Hematopoietic multipotent progenitor cell treated with erythropoietin and hydrocortisone succinate and interleukin-3 and kit ligand, for 15 days (in vitro differentiated cells): ENCODE measurements around the gene SEC14L6.

Source experiments
- DNase-seq: peaks from one replicate; pipeline ENCODE4 v3.0.0-alpha.2; 2015; ENCODE audit warnings: low spot score

The SEC14L6 gene

DNA sequence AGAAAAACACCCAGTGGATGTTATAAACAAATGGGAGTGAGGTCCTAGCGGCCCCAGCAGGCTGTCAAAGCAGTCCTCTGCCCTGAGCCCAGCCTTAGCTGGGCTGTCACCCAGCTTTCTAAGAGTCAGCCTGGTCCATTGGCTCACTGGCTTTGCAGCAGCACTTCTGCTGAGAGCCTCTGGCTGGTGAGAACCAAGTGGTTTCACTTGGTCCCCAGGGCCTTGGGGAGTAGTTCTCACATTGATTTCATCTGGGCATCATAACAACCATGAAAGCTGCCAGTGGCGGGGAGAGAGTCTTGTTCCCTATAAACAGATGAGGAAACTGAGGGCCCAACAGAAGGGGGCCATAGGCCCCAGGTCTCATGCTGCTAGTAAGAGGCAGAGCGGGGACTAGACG lies 11.4 kb downstream of the SEC14L6 start:
- no peak for DNase-seq

DNA sequence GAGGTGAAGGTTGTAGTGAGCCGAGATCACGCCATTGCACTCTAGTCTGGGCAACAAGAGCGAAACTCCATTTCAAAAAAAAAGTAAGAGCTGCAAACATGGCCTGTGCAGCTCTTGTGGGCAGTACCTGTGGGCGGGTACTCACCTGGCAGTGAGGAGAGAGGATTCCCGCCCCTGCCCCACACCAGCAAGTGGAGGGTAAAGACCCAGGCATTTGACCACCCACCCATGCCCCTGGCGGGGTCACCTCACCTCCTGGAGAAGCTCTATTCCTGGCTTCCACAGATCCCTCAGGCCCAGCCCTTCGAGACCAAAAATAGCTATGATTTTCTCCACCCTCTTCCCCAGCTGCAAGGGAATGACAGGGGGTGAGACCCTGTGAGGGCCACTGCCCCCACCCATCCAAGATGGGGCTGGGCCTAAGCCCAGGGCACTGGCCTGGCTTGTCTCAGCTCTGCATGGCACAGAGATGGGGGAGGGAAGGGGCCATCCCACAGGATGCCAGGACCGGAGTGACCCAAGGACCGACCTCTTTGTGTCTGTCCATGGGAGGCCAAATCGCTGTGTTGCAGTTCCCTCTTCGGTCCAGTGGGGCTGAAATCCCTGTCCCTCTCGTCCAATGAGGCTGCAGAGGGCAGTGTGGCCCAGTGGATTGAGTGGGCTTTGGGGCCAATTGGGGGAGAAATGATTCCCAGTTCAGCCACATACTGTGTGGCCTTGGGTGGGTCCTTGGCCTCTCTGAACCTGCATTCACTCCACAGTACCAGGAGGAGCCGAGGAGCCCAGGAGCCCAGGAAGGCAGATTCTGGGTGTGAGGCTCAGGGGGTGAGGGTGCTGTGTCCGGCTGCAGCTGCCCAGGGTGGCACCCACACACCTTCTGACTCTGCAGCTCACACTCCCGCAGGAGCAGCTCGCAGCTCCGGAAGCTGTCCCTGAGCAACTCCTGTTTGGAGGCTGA lies 14.6 kb downstream of the SEC14L6 start:
- DNase-seq: no peak

DNA sequence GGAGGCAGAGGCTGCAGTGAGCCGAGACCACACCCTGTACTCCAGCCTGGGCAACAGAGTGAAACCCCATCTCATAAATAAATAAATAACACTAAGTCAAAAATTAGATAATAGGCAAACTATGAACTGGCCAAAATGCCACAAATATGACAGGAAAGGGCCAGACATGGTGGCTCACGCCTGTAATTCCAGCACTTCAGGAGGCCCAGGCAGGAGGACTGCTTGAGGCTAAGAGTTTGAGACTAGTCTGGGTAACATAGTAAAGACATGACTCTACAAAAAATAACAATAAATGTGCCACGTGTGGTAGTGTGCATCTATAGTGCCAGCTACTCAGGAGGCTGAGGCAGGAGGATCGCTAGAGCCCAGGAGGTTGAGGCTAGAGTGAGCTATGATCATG lies 19.9 kb downstream of the SEC14L6 start:
- no peak for DNase-seq

- no peak for DNase-seq
Observed at GRCh38 chr22:30523646-30524489, 22.7 kb downstream of the SEC14L6 start.

- DNase-seq: no peak
Observed at GRCh38 chr22:30521368-30522156, 25.0 kb downstream of the SEC14L6 start.

GRCh38 chr22:30519842-30520425 lies 26.6 kb downstream of the SEC14L6 start:
- DNase-seq: no peak

GRCh38 chr22:30516731-30517130 lies 29.8 kb downstream of the SEC14L6 start:
- no peak for DNase-seq

DNA sequence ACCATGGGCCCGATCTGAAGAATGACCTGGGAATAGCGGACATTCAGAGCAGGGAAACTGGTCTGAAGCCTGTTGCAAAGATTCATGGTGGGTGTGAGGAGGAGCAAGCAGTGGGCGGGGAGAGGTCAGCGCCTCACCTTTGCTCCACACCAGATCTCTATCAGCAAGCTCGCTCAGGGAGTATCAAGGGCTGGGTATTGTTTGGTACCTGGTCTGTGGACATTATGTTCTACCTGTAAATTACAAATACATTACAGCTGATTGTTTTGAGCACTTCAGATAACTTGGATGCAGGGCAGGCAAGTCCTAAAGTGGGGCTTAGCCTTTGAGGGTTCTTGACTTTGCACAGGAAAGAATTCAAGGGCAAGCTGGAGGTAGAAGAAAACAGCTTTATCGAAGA lies 30.3 kb downstream of the SEC14L6 start:
- DNase-seq: no peak

- no peak for DNase-seq
Observed at GRCh38 chr22:30514252-30514651, 32.3 kb downstream of the SEC14L6 start.

DNA sequence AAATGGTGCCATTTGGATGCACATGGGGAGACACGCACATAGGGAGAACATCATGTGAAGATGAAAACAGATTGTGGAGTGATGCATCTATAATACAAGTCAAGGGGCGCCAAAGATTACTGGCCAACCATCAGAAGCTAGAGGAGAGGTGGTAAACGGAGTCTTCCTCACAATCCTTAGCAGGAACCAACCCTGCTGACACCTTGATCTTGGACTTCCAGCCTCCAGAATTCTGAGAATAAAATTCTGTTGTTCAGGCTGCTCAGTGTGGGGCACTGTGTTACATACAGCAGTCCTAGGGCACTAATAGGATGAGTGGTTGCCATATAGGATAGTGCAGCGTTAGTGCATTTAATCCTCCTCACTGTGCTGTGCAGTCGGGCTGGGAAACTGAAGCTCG lies 33.1 kb downstream of the SEC14L6 start:
- DNase-seq: no peak

GRCh38 chr22:30511911-30512310 lies 34.6 kb downstream of the SEC14L6 start:
- no peak for DNase-seq

DNA sequence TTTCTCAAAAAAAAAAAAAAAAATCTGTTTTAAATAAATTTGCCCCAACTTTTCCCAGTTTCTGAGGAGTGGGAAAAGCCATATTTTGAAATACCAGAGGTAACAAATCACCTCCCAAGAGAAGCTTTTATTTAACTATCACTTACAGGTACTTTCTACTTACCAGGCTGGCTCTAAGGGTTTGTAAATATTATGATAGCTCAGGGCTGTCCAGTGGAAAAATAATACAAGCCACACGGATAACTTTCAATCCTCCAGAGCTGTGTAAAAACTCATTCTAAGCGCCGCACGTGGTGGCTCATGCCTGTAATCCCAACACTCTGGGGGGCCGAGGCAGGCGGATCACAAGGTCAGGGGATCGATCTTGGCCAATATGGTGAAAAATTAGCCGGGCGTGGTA lies 35.4 kb downstream of the SEC14L6 start:
- no peak for DNase-seq

DNA sequence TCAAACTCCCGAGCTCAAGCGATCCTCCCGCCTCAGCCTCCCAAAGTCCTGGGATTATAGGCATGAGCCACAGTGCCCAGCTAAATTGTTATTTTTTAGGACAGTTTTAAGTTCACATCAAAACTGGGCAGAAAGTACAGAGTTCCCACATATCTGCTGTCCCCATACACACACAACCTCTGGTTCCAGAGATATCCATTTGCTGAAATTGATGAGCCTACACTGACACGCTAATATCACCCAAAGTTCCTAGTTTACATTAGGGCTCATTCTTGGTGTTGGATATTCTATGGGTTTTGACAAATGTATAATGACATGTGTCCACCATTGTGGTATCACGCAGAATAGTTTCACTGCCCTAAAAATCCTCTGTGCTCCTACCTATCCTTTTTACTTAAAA lies 38.3 kb downstream of the SEC14L6 start:
- DNase-seq: peak; percentile 53

DNA sequence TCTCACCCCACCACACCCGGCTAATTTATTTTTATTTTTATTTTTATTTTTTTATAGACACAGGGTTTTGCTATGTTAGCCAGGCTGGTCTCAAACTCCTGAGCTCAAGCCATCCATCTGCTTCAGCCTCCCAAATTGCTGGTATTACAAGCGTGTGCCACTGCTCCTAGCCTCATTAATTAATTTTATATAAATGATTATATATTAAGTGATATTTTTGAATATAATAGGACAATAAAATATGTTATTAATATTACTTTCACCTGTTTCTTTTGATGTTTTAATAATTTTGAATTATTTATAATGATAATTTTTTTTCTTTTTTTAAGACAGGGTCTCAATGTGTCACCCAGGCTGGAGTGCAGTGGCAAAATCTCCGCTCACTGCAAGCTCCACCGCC lies 38.9 kb downstream of the SEC14L6 start:
- DNase-seq: no peak

DNA sequence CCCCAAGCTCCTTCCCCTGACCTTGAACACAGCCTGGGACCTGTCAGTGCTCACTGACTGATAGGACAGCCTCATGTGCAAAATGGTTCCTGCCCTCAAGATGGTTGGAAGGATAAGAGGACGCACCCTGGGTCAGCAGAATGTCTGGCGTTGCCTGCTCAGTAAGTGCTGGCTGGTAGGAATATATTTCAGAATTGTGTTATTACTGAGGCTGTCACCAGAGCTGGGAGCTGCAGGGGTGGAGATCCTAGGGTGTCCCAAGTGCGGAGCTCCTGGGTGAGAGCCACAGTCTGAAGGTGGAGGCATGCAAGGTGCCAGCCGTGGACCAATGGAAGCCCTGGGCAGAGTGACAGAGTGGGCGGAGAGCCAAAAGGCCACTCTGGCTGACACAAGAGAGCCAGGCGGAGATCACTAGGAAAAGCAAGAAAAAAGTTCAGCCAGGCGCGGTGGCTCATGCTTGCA lies 40.0 kb downstream of the SEC14L6 start:
- DNase-seq: peak; percentile 92

GRCh38 chr22:30503551-30503950 lies 43.0 kb downstream of the SEC14L6 start:
- no peak for DNase-seq

- no peak for DNase-seq
Observed at GRCh38 chr22:30502911-30503310, 43.6 kb downstream of the SEC14L6 start.

GRCh38 chr22:30502153-30502552 lies 44.4 kb downstream of the SEC14L6 start:
- no peak for DNase-seq

DNA sequence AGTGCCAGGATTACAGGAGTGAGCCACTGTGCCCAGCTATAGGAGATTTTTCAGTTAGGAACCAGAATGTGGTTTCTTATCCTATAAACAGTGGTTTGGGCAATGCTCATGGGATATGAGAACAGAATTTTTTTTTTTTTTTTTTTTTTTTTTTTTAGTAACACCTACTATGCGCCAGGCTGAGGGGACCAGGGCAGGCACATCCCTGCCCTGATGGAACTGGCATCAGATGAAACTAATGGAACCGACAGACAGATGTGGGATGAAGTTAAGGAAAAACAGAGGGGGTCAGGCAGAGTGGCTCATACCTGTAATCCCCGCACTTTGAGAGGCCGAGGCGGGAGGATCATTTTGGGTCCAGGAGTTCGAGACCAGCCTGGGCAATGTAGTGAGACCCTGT lies 45.9 kb downstream of the SEC14L6 start:
- DNase-seq: no peak

- DNase-seq: no peak
Observed at GRCh38 chr22:30497466-30498150, 48.9 kb downstream of the SEC14L6 start.
